GM21390 (cell line): ENCODE results near the gene RPS6KA2.
"Not testable (repeated sequence)": the region's sequence is repeated elsewhere in the genome, so short reads cannot be mapped to it uniquely, and the experiment has no call there.

ENCODE experiments used
- ATAC-seq: cut with Tn5 transposase; IDR thresholded peaks from one replicate; pipeline ENCODE4 v1.9.1; 2021; ENCODE audit not compliant: unreplicated experiment

RPS6KA2 gene

GRCh38 chr6:166411271-166411670 is 215.8 kb downstream of the RPS6KA2 start:
- no peak for ATAC-seq

GRCh38 chr6:166410426-166410935 is 216.6 kb downstream of the RPS6KA2 start:
- ATAC-seq = no peak

- ATAC-seq = no peak
Measured at GRCh38 chr6:166408936-166409755, 217.9 kb downstream of the RPS6KA2 start.

GRCh38 chr6:166406197-166406596 is 220.9 kb downstream of the RPS6KA2 start:
- no peak for ATAC-seq

- ATAC-seq = no peak
Measured at GRCh38 chr6:166405386-166405785, 221.7 kb downstream of the RPS6KA2 start.

GRCh38 chr6:166402582-166403277 is 224.3 kb downstream of the RPS6KA2 start:
- no peak for ATAC-seq

- peak; percentile 84 for ATAC-seq
Measured at GRCh38 chr6:166400649-166401250, 226.3 kb downstream of the RPS6KA2 start.

- ATAC-seq = no peak
Measured at GRCh38 chr6:166400181-166400580, 226.9 kb downstream of the RPS6KA2 start.

GRCh38 chr6:166398348-166398747 is 228.7 kb downstream of the RPS6KA2 start:
- no peak for ATAC-seq

- ATAC-seq = no peak
Measured at GRCh38 chr6:166397849-166398248, 229.2 kb downstream of the RPS6KA2 start.

GRCh38 chr6:166395778-166396177 is 231.3 kb downstream of the RPS6KA2 start:
- no peak for ATAC-seq

GRCh38 chr6:166395351-166395750 is 231.7 kb downstream of the RPS6KA2 start:
- no peak for ATAC-seq

GRCh38 chr6:166394036-166394892 is 232.8 kb downstream of the RPS6KA2 start:
- ATAC-seq = no peak

- no peak for ATAC-seq
Measured at GRCh38 chr6:166393535-166393823, 233.6 kb downstream of the RPS6KA2 start.

- not testable (repeated sequence) for ATAC-seq
Measured at GRCh38 chr6:166392755-166393534, 234.1 kb downstream of the RPS6KA2 start.

GRCh38 chr6:166389119-166389518 is 237.9 kb downstream of the RPS6KA2 start:
- no peak for ATAC-seq

GRCh38 chr6:166388290-166389004 is 238.6 kb downstream of the RPS6KA2 start:
- ATAC-seq = no peak

GRCh38 chr6:166387642-166388289 is 239.3 kb downstream of the RPS6KA2 start:
- ATAC-seq = no peak

GRCh38 chr6:166387098-166387497 is 240.0 kb downstream of the RPS6KA2 start:
- not testable (repeated sequence) for ATAC-seq
